HL-60/S4 (cell line): ENCODE data around the gene KLHL29.
"Not testable (repeated sequence)": the region's sequence is repeated elsewhere in the genome, so short reads cannot be mapped to it uniquely, and the experiment has no call there.

ENCODE experiments used
- in situ Hi-C: fragments of 300-500 bp; cut with MboI; formaldehyde crosslinking; loops from 2 replicates; pipeline ENCODE4 v1.14.3; 2022; ENCODE audit warnings: low sequenced_read_pairs

The KLHL29 gene

GRCh38 chr2:23391237-23391736 lies 6.3 kb downstream of the KLHL29 start:
- in situ Hi-C loops = not testable (repeated sequence)

GRCh38 chr2:23393722-23394121 lies 8.7 kb downstream of the KLHL29 start:
- in situ Hi-C loops = no loop called here

- in situ Hi-C loops = no loop called here
Measured at GRCh38 chr2:23394700-23395099, 9.7 kb downstream of the KLHL29 start.

- in situ Hi-C loops = no loop called here
Measured at GRCh38 chr2:23397478-23397877, 12.5 kb downstream of the KLHL29 start.

- in situ Hi-C loops = no loop called here
Measured at GRCh38 chr2:23399674-23400261, 14.8 kb downstream of the KLHL29 start.

- in situ Hi-C loops = no loop called here
Measured at GRCh38 chr2:23400703-23401102, 15.7 kb downstream of the KLHL29 start.

- in situ Hi-C loops = no loop called here
Measured at GRCh38 chr2:23401427-23402204, 16.6 kb downstream of the KLHL29 start.

- in situ Hi-C loops = no loop called here
Measured at GRCh38 chr2:23402205-23402740, 17.3 kb downstream of the KLHL29 start.

- in situ Hi-C loops = no loop called here
Measured at GRCh38 chr2:23404426-23404825, 19.4 kb downstream of the KLHL29 start.

GRCh38 chr2:23409248-23409647 lies 24.3 kb downstream of the KLHL29 start:
- in situ Hi-C loops = no loop called here

GRCh38 chr2:23410596-23410995 lies 25.6 kb downstream of the KLHL29 start:
- in situ Hi-C loops = no loop called here

- in situ Hi-C loops = no loop called here
Measured at GRCh38 chr2:23411752-23412431, 26.9 kb downstream of the KLHL29 start.

- in situ Hi-C loops = no loop called here
Measured at GRCh38 chr2:23412556-23413155, 27.7 kb downstream of the KLHL29 start.

- in situ Hi-C loops = no loop called here
Measured at GRCh38 chr2:23413641-23414040, 28.7 kb downstream of the KLHL29 start.

GRCh38 chr2:23414106-23414505 lies 29.1 kb downstream of the KLHL29 start:
- in situ Hi-C loops = no loop called here

GRCh38 chr2:23414871-23415270 lies 29.9 kb downstream of the KLHL29 start:
- in situ Hi-C loops = no loop called here

- in situ Hi-C loops = no loop called here
Measured at GRCh38 chr2:23417310-23417709, 32.3 kb downstream of the KLHL29 start.

- in situ Hi-C loops = no loop called here
Measured at GRCh38 chr2:23418056-23418455, 33.1 kb downstream of the KLHL29 start.

- in situ Hi-C loops = no loop called here
Measured at GRCh38 chr2:23418461-23418911, 33.5 kb downstream of the KLHL29 start.

- in situ Hi-C loops = no loop called here
Measured at GRCh38 chr2:23419171-23420090, 34.5 kb downstream of the KLHL29 start.
